Suprapubic skin (tissue), 3 donors: Measurements from ENCODE around the gene LRRC7.

Source experiments
- POLR2A ChIP-seq, 2 donors: fragments of 450-650 bp; IDR thresholded peaks; one replicate each; pipeline ENCODE4 v1.6.1; 2017; ENCODE audit warnings: antibody characterized with exemption in 2 of 2, mild to moderate bottlenecking in 2 of 2, moderate library complexity in 2 of 2
- TF ChIP-seq, protein P1 (sequence below), 2 donors: fragments of 200-600 bp in 1 of 2; fragments of 450-650 bp in 1 of 2; sonication (generic) in 1 of 2; IDR thresholded peaks; one replicate each; pipeline ENCODE4 v1.5.1; 2016 to 2019; ENCODE audit warnings: antibody characterized with exemption in 2 of 2, mild to moderate bottlenecking in 1 of 2, moderate library complexity in 1 of 2

DNA sequence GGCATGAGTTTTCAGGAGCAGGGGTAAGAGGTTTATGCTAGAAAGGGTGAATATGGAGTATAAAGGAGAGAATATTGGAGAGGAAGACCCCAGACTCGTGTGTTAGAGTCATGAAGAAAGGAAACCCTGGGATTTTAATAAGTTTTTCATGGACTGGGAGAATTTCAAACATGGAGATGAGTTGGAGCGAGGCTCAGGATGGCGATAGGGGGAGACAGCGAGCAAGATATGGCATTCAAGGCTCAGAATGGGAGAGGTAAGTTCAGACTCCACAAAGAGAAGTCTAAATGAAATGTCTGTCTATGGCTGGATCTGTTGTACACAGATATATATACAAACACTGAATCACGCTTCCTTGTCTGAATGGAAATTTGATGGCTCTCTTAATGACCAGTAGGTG lies 545.1 kb downstream of the LRRC7 start:
- TF ChIP-seq, protein P1, sequence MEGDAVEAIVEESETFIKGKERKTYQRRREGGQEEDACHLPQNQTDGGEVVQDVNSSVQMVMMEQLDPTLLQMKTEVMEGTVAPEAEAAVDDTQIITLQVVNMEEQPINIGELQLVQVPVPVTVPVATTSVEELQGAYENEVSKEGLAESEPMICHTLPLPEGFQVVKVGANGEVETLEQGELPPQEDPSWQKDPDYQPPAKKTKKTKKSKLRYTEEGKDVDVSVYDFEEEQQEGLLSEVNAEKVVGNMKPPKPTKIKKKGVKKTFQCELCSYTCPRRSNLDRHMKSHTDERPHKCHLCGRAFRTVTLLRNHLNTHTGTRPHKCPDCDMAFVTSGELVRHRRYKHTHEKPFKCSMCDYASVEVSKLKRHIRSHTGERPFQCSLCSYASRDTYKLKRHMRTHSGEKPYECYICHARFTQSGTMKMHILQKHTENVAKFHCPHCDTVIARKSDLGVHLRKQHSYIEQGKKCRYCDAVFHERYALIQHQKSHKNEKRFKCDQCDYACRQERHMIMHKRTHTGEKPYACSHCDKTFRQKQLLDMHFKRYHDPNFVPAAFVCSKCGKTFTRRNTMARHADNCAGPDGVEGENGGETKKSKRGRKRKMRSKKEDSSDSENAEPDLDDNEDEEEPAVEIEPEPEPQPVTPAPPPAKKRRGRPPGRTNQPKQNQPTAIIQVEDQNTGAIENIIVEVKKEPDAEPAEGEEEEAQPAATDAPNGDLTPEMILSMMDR (IDR thresholded peaks at IDR 0.05): no peak
- no peak for TF ChIP-seq POLR2A (IDR thresholded peaks at IDR 0.05)
